HG02973 (cell line): Measurements from ENCODE around the gene TBC1D1.

Experiments
- ATAC-seq: cut with Tn5 transposase; IDR thresholded peaks from one replicate; pipeline ENCODE4 v1.9.1; 2021; ENCODE audit warnings: moderate library complexity; ENCODE audit not compliant: unreplicated experiment

TBC1D1 gene

DNA sequence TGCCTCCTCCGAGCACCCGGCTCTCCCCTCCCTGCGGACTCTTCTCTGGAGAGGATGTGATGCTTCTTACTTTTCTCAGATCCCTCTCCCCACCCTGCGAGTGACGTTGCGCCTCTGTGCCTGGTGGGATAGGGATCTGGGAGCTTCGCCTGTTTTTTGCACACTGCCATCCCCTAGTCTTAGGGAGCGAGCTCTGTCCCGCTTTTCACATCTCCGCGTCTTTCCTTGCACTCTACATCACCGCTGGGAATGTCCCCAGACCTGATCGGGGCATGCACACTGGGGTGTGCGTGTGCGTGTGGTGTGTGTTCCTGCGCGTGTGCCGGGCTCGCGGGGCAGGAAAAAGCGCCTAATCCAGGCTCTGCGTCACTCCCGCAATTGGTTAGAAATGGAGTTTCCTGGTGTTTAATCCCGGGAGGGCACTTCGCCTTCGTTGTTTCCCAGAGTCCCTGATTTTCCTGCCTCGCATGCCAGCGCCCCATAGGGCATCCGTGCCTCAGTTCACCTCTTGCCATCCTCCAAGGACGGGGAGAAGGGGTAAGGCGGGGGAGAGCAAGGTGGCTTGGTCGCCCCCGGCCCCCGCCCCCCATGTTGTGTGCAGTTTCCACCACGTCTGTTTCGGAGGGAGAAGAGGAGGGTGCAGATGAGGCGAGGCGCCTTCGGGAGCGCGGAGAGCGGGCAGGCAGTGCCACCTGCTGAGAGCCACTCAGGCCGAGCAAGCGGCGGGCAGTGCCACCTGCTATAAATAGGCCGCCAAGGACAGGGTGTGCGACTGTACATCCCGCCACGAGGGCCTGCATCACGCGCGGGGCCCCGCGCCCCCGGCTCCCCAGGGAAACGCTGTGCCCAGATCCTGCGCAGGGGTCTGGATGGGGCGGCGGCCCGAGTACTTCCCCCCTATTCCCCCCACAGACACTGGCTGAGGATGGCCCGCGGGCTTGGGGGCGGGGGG is 759 bp upstream of the TBC1D1 start:
- ATAC-seq, result peak; percentile 1

DNA sequence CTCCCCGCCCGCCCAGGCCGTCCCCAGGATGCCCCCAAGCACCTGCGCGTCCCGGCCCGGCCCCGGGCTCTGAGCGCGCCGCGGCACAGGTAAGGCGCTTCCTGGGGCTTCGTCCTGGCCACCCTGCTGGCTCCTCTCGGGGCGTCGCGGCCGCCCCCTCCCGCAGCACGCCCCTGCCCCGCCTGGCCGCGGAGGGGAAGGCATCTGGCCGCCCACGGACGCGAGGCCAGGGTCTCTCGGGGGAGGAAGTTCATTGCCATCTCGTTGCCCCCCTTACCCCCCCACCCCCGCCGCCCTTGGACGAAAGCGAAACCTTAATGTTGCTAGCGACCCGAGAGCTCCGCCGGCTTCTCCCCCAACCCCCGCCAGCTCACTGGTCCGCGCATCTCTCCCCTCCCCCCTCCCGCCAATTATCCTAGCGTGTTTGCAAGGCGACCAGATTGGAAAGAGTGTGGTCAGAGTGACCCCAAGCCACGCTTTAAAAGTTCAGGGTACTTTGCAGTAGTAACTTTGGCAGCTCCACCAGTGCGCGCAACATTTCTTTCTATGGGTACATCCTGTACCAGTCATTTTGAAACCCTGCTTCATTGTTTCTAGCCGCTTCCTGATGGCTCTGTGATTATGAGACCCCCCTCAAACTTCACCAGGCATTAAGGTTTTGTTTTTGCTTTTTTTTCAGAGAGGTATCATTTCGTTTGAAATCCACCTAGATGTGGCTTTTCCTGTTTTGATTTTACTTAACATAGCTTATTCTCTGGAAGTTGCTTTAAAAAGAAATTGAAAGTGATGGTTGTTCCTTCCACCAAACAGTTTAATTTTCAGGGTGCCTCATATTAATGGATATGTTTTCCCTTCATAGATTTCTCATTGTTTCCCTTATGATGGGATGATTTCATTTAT is 626 bp downstream of the TBC1D1 start:
- ATAC-seq, result peak; percentile 65

- ATAC-seq, result peak; percentile 42
Measured at GRCh38 chr4:37892641-37893040, 1.8 kb downstream of the TBC1D1 start.

GRCh38 chr4:37893164-37893563 is 2.3 kb downstream of the TBC1D1 start:
- no peak for ATAC-seq

DNA sequence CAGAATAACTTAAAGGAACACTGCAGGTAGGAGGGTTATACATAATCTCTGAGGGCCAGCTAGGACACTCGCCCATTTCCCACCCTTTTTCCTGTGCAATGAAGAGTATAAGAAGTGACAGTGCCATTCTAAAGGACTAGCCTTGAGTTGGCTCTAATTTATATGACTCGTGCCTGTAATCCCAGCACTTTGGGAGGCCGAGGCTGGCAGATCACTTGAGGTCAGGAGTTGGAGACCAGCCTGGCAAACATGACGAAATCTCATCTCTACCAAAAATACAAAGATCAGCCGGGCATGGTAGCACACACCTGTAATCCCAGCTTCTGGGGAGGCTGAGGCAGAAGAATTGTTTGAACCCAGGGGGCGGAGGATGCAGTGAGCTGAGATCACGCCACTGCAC is 4.4 kb downstream of the TBC1D1 start:
- no peak for ATAC-seq

DNA sequence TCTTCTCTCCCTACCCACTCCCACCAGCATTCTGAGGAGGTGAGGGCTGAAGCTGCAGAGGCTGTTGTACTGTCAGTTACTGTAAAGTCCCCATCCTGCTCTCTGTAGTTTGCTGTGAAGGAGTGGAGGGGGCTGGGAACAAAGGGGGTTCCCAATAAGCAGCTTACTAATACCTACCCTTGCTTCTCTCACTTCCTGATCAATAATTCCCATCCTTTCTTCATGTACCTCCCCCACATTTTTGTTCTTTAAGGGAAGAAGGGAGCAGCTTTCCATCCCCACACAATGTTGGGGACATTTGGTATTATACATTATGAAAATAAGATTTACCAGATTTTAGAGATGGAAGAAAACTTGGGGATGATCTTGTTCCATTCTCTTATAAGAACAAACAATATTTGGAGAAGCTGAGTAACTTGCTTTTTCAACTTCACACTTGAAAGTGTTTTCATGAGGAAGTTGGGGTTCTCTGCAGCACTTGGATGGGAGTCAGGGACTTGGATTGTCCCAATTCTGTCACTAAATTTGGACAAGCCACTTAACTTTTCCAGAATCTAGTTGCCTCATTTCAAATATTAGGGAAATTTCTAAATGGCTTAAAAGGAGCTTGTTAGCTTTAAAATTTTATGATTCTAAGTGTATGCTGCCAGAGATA is 5.4 kb downstream of the TBC1D1 start:
- ATAC-seq, result no peak

DNA sequence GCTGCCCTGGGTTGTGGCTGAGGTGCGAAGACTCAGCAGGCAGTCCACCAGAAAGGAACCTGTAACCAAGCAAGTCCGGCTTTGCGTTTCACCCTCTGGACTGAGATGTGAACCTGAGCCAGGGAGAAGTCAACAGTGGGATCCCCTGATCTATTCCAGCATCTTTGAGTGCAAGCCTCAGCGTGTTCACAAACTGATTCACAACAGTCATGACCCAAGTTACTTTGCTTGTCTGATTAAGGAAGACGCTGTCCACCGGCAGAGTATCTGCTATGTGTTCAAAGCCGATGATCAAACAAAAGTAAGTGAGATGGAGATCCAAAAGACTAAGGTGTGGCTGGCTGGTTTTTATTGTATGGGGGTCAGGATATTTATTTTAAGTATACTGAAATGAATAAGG is 11.3 kb downstream of the TBC1D1 start:
- no peak for ATAC-seq

GRCh38 chr4:37902738-37903693 is 12.1 kb downstream of the TBC1D1 start:
- no peak for ATAC-seq

GRCh38 chr4:37903901-37904300 is 13.0 kb downstream of the TBC1D1 start:
- no peak for ATAC-seq

DNA sequence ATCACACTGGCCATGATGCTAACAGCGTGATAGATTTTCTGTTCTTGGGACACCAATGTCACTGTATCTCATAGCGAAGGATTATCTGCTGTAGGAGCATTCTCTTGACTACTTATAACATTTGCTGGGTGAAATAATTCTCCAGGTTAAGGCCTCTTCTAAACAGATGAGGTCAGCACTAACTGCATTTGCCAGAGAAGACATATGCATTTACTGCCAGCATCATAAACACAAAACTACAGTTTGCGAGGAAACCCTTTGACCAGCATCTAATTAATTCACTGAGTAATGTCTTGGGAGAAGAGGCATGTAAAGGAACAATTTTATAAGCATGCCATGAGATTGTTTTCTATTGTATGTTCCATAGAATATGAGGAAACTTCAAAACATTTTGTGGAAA is 13.9 kb downstream of the TBC1D1 start:
- ATAC-seq, result no peak

DNA sequence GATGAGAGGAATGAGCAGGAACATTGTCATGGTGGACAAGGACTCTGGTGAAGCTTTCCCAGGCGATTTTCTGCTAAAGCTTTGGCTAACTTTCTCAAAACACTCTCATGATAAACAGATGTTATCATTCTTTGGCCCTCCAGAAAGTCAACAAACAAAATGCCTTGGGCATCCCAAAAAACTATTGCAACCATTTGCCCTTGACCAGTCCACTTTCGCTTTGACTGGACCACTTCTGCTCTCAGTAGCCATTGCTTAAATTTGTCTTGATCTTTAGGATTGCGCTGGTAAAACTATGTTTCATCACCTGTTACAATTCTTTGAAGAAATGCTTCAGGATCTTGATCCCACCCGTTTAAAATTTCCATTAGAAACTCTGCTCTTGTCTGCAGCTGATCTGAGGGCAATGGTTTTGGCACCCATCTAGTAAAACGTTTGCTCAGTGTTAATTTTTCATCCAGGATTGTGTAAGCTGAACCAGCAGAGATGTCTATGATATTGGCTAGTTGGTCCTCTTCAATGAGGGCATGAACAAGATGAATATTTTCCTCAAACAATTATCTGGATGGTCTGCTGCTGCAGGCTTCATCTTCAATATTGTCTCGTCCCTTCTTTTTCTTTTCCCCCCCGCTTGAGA is 14.8 kb downstream of the TBC1D1 start:
- no peak for ATAC-seq

- ATAC-seq, result no peak
Measured at GRCh38 chr4:37908488-37909331, 17.8 kb downstream of the TBC1D1 start.

- no peak for ATAC-seq
Measured at GRCh38 chr4:37909332-37910090, 18.6 kb downstream of the TBC1D1 start.

DNA sequence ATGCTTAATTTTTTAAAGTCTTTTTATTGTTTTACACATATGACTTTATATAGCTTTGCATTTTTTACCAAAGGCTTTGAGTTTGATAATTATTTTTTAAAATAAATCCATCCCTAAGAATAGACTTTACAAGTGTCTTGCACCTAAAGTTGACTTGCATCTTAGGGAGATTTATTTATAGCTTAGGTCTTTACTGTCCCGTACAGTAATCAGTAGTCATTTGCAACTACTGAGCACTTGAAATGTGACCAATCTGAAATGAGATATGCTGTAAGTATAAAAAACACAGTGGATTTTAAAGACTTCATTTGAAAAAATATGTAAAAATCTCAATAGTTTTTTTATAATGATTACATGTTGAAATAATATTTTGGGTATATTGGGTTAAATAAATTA is 19.2 kb downstream of the TBC1D1 start:
- no peak for ATAC-seq

DNA sequence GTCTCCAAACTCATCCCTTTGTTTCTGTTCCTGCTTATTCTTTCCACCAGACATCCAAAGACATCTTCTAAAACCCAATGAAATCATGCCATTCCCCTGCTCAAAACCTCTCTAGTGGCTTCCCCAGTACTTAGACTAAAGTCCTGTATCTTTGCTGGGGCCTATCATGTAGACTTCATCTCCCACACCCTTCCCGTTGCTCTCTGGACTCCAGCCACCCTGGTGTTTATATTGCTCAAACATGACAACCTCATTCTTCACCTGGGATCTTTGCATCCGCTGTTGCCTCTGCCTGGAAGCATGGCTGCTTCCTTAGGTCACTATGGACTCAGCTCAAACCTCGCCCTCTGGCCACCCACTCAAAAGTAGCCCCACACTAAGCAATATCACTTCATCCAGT is 23.7 kb downstream of the TBC1D1 start:
- ATAC-seq, result no peak

DNA sequence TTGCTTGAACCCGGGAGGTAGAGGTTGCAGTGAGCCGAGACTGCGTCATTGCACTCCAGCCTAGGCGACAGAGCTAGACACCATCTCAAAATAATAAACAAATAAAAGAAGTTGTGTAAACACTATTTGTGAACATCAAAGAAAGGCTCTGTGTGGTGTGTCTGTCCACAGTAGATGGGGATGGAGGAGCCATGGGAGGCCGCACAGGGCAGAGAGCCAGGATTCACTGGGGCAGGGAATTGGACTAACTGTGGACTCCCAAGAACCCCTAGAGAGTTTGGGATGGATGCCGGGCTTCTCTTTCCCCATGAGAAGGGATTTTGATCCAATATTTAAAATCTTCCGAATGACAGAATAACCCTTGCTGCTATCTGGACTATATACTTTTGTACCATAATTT is 26.5 kb downstream of the TBC1D1 start:
- no peak for ATAC-seq

DNA sequence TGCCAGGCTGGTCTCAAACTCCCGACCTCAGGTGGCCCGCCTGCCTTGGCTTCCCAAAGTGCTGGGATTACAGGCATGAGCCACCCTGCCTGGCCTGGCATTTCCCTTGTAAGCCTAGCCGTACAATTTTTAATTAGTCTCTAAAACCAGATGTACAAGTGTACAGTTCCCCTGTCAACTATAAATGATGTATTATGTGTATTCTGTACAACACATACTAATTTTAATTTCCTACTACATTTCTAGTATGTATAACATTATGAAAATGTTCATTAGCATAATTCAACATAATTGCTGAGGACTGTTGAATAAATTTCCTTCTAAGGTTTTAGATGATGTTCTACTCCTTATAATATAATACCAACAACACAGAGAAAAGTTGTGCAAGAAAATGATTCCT is 27.8 kb downstream of the TBC1D1 start:
- no peak for ATAC-seq

- ATAC-seq, result no peak
Measured at GRCh38 chr4:37922328-37922727, 31.4 kb downstream of the TBC1D1 start.
